GM20431 (cell line): ENCODE data around the gene SLC30A7.

Source experiments
- in situ Hi-C: fragments of 300-500 bp; cut with MseI, MboI; formaldehyde crosslinking; loops from one replicate; pipeline ENCODE4 v1.15.0; 2020; ENCODE audit warnings: low sequenced_read_pairs; ENCODE audit not compliant: unreplicated experiment

Gene SLC30A7

GRCh38 chr1:100955322-100955721, 59.4 kb downstream of the SLC30A7 start:
- in situ Hi-C loops = no loop called here

DNA sequence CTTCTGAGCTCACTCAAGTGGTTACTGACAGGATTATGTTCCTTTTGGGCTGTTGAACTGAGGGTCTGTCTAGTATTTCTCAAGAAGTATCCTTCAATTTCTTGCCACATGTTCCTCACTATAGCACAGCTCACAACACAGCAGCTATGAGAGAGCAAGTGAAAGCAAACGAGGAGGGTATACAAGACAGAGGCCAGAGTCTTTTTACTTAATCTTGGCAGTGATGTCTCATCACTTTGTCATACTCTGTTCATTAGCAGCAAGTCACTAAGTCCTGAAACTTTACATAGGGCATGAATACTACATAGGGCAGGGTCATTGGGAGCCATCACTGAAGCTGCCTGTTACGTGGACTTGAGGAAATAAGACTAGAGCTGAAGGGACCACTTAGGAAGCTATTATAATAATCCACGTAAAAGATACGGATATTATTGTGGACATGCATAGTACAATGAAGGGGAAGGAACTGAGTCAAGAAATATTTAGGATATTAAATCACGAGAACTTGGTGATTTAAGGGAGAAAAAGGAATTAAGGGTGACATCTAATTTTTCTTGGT, 63.7 kb downstream of the SLC30A7 start:
- in situ Hi-C loops = no loop called here

DNA sequence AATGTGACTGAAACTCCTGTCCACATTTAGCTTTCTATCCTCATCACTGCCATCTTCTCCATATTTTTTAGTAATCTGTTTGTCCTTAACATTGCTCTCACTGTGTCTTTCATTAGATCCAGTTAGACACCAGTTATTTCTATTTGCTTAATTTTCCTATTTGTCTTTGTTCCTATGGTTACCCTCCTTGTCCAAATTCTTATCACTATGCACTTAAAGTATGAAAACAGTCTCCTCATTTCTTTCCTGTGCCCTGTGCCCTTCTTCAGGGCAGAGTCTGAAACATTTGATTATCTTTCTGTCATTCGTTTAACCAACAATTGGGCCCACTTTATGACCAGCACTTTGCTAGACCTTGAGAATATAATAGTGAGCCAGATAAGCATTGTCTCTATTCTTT, 64.2 kb downstream of the SLC30A7 start:
- in situ Hi-C loops = no loop called here

GRCh38 chr1:100968621-100969020, 72.7 kb downstream of the SLC30A7 start:
- in situ Hi-C loops = no loop called here

DNA sequence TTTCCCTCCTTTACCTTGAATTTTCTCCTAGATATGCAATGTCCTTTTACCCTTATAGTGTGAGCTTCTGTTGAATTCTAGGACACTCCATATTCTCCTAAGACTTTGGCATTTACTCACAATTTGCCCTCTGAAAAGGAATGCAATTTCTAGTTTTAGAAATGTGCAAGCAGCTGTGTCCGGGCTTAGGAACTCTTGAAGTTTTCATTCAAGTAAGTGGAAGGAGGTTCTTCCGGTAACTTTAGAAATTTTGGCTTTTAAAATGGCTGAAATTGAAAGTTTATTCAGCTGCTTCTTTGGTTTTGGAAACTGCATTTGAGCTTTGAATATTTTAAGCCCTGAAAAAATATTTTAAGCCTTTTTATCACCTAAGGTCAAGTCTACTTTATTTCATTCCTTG, 73.4 kb downstream of the SLC30A7 start:
- in situ Hi-C loops = no loop called here

DNA sequence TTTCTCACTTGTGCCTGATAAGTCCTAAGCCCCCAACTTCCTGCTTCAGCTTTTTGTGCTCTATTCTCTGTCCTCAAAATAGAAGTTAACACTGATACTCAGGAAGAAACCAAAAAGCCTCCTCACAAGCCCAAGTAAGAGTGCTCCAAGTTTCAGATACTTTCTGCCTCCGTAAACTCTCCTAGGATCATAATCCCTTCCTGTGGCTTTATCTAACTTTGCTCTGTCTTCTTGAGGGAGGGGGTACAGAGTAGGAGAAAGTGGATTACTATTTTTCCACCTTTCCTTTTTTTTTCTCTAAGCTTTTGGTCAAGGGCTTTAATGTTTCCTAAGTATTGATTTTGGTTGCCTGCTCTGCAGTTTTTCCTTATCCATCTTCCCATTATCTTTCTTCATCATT, 75.1 kb downstream of the SLC30A7 start:
- in situ Hi-C loops = no loop called here

- in situ Hi-C loops = no loop called here
Observed at GRCh38 chr1:100972185-100972584, 76.3 kb downstream of the SLC30A7 start.

DNA sequence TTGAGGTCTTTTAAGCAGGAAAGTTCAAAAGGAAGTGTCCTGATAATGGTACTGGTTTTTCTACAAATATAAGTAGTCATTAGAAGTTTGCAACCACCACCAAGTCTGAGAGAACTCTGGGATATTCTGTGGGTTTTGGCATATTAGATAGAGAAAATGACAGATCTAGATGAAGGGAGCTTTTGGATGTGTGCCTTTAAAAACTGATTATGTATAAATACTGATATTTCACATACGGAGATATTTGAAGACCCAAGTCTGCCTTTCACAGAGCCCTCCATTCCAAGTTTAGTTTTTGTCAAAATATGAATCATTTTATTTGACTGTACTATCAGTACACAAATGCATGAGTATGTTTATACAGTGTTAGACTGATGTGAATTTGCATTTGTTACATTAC, 81.0 kb downstream of the SLC30A7 start:
- in situ Hi-C loops = no loop called here

GRCh38 chr1:100979631-100980030, 83.7 kb downstream of the SLC30A7 start:
- in situ Hi-C loops = no loop called here

DNA sequence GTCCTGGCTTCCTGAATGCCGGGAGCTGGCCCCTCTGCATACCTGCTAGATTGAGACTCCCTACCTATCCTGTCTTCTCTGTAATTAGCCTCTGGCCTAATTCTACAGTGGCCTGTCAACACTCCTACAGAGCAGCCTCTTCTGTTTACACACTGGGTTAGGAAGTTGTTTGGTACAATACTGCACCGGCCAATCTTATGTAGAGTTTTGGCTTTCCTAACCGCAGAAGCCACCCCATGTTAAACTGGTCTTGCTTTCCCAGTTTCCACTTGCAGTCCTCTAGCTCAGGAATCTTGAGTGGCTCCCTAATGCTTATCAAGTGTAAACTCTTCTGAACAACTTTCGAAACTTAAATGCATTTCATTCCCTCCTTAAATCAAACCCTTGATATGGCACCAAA, 86.9 kb downstream of the SLC30A7 start:
- in situ Hi-C loops = no loop called here

DNA sequence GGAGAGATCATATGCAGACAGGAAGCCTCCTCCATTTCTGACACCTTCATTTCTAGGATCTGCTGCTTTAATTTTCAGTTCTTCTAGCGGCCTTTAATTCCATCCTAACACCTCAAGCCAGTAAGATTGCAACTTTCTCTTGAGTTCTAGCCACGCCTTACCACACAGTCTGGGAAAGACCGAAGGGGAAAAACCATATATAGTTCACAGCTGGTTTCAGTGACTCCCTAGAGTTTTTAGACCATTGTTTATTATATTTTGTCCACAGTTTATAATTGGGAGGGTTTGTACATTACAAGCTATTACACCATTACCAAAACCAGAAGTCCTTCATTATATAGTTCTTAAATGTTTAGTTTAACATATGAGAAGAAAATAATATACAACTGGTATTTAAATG, 92.2 kb downstream of the SLC30A7 start:
- in situ Hi-C loops = no loop called here

GRCh38 chr1:100989306-100990077, 93.6 kb downstream of the SLC30A7 start:
- in situ Hi-C loops = no loop called here

DNA sequence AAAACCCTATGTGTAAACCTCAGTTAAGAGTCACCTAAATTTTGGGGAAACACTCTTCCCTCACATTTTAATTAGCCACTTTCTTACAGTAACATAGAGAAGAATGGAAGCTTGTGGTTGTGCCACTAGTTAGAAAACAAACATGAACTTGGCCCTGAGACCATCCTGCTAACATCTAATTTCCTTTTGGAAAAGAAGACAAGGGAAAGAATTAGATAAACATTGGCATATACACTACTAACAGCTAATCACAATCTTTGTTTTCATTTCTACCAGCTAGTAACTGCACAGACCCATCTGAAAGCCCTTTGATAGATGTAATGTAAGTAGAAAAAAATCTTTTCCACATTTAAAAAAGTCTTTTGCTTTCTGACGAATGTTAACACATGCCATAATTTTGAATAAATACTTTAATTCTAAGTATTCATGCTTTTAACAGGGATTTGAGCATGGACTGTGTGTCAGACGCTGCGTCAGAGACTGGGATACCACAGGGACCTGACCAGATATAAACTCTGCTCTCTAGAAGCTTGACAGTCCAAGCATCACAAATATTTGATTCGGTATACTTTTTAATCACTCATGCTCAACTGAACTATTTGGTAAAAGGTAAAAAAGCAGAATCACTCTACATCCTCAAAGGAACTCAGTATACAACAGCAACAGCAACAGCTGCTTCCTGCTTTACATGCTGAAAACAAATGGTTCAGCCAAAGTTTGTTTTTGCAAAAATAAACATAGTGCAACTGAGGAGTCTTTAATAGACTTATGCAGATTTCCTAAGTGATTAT, 99.5 kb downstream of the SLC30A7 start:
- in situ Hi-C loops = no loop called here

DNA sequence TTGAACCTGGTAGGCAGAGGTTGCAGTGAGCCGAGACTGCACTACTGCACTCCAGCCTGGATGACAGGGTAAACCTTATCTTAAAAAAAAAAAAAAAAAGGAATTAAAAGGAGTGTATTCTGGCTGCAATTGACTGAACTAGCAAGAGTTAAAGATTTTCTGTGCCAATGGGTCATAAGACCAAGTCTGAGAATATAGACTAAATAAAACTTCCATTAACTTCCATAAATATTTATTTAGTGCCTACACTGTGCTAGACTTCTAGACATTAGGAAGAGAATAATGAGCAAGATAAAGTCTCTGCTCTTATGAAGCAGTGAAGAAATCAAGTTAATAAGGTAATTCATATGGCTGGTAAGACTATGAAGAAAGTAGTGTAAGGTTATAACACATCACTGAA, 102.5 kb downstream of the SLC30A7 start:
- in situ Hi-C loops = no loop called here

DNA sequence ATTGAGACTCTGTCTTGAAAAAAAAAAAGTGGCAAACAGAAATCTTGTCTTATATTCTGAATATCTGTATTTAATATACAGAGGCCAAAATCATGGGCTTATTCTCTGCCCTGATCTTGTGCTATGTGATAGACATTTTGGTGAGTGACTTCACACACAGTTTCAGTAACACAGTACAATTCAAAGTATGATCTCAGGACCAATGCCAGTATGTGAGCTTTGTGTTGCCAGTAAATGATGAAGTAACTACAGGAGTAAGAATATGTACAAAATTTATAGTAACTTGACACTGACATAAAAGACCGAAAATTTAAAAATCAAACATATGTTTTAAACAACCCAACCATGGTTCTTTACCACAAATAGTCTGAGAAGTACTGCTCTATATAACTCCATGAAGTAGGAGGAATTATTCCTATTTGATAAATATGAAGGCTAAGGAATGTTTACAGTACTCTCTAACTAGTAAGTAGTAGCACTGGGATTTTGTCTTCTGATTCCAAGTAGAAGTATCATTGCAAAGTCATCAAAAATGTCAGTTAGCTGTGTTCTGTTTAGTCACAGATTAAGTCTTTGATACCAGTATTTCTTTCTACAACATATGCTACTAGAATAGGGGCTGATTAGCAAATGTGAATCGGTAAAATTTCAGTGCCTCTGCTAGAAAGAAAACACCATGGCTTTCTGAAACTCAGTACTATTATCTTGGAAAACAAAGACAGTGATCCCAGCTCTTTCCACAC, 104.4 kb downstream of the SLC30A7 start:
- in situ Hi-C loops = no loop called here

GRCh38 chr1:101002551-101002950, 106.7 kb downstream of the SLC30A7 start:
- in situ Hi-C loops = no loop called here

GRCh38 chr1:101003012-101003650, 107.2 kb downstream of the SLC30A7 start:
- in situ Hi-C loops = no loop called here

DNA sequence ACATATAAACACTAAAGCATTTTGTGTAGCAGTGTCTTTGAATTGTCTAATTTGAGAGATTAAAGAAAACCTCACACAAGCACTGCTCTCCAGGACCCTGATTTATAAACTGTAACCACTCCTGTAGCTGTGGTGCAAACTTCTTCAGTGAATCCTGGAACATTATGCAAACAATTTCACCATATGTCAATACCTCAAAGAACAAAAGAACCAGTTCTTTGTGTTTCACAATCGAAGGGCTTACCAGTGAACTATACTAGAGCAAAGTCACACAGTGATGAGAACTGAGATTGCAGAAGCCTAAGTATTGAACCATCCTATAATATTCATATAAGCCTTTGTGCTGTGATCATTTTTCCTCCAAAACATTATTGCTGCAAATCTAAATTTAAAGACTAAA, 108.2 kb downstream of the SLC30A7 start:
- in situ Hi-C loops = no loop called here

GRCh38 chr1:101004670-101005069, 108.8 kb downstream of the SLC30A7 start:
- in situ Hi-C loops = no loop called here

- in situ Hi-C loops = no loop called here
Observed at GRCh38 chr1:101005183-101005582, 109.3 kb downstream of the SLC30A7 start.
